Keratinocyte (primary cell): ENCODE results near the gene HPN.

Experiments
- EZH2 ChIP-seq: IDR thresholded peaks from one replicate; pipeline ENCODE4 v1.6.1; 2012; ENCODE audit warnings: inconsistent platforms, mild to moderate bottlenecking, low read length, moderate library complexity
- TF ChIP-seq, protein P1 (sequence below), 3 experiments: IDR thresholded peaks in 1 of 3; conservative IDR thresholded peaks in 1 of 3; optimal IDR thresholded peaks in 1 of 3; 2 replicates in 2 of 3; 3 replicates in 1 of 3; pipeline versions ENCODE3 to v1.5.1; 2011; ENCODE audit warnings: low read length in 3 of 3, mild to moderate bottlenecking in 3 of 3, moderate library complexity in 2 of 3, control low read depth in 1 of 3, inconsistent platforms in 1 of 3; ENCODE audit not compliant: insufficient read depth in 2 of 3; ENCODE audit errors: extremely low read depth in 1 of 3

- TF ChIP-seq, protein P1, sequence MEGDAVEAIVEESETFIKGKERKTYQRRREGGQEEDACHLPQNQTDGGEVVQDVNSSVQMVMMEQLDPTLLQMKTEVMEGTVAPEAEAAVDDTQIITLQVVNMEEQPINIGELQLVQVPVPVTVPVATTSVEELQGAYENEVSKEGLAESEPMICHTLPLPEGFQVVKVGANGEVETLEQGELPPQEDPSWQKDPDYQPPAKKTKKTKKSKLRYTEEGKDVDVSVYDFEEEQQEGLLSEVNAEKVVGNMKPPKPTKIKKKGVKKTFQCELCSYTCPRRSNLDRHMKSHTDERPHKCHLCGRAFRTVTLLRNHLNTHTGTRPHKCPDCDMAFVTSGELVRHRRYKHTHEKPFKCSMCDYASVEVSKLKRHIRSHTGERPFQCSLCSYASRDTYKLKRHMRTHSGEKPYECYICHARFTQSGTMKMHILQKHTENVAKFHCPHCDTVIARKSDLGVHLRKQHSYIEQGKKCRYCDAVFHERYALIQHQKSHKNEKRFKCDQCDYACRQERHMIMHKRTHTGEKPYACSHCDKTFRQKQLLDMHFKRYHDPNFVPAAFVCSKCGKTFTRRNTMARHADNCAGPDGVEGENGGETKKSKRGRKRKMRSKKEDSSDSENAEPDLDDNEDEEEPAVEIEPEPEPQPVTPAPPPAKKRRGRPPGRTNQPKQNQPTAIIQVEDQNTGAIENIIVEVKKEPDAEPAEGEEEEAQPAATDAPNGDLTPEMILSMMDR (optimal IDR thresholded peaks at IDR 0.05 in 1 of 3, IDR thresholded peaks at IDR 0.05 in 1 of 3, conservative IDR thresholded peaks at IDR 0.05 in 1 of 3; ENCODE audit: extremely low read depth in 1 of 3, insufficient read depth in 2 of 3, low read length in 3 of 3): no peak
- no peak for TF ChIP-seq EZH2
Observed at GRCh38 chr19:35027851-35028599, 13.5 kb upstream of the HPN start.
